ENCODE results near the gene STK39. TPM values are rescaled to one million over a fixed set of nuclear protein-coding genes. Genes with fewer than 3 reads are reported as not detected.

Gene STK39
- total RNA-seq, 2 experiments from 2014 or later, result 7.9 to 9.5 TPM

DNA sequence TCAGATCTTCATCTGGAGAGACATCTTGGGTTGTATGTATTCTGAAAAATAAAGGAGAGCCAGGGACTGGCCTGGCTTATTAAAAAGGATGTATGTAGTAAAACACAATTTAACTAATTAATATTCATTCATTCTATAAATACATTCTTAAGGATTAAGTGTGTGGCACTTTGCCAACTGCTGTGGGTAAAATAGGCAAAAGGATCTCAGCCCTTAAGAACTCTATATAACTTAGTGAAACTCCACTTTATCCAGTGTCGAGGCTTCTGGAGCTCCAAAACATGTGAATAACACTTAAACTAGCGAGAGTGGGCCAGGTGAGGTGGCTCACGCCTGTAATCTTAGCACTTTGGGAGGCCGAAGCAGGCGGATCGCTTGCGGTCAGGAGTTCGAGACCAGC is 7.7 kb upstream of the STK39 start:
- Histone ChIP-seq H3K36me3 (ENCODE audit: insufficient read depth, low read length) (no peaks in the 10 kb centered on the region), H3K4me1 (ENCODE audit: insufficient read depth, low read length) (no peaks in the 10 kb centered on the region), H3K9me3 (ENCODE audit: control insufficient read depth in 1 of 2, insufficient read depth in 1 of 2, low read length in 2 of 2) (peaks cover 0 to 6% of the 10 kb centered on the region in 2 experiments), H3K4me3 (ENCODE audit: low read length) (no peak overlapping the region), H3K27me3 (ENCODE audit: control insufficient read depth in 1 of 2, insufficient read depth in 2 of 2, low read length in 2 of 2) (no peaks in the 10 kb centered on the region), H3K27ac (ENCODE audit: low read depth in 1 of 2, low read length in 2 of 2) (no peak overlapping the region)
- intact Hi-C loops (cut with DNase I, micrococcal nuclease), result no loop called here
- H3K4me3 Mint-ChIP-seq, result no peak overlapping the region
- peaks cover 6% of the 10 kb centered on the region for H3K36me3 Mint-ChIP-seq (ENCODE audit: low read depth)
- ChIA-PET CTCF (no interaction called here), POLR2A (no interaction called here)
- no peak for TF ChIP-seq CTCF (IDR thresholded peaks at IDR 0.05)
- ATAC-seq (ENCODE audit: poor library complexity), result no peak
- no peak for DNase-seq
- peaks cover 9% of the 10 kb centered on the region for H3K9me3 Mint-ChIP-seq
- no peaks in the 10 kb centered on the region for H3K27me3 Mint-ChIP-seq
- no peak overlapping the region for H3K27ac Mint-ChIP-seq
- no peaks in the 10 kb centered on the region for H3K4me1 Mint-ChIP-seq (ENCODE audit: low read depth)

- Histone ChIP-seq H3K9me3 (ENCODE audit: control insufficient read depth in 1 of 2, insufficient read depth in 1 of 2, low read length in 2 of 2) (peaks cover 0 to under 1% of the 10 kb centered on the region in 2 experiments), H3K36me3 (ENCODE audit: insufficient read depth, low read length) (no peaks in the 10 kb centered on the region), H3K4me3 (ENCODE audit: low read length) (no peak overlapping the region), H3K4me1 (ENCODE audit: insufficient read depth, low read length) (no peaks in the 10 kb centered on the region), H3K27ac (ENCODE audit: low read depth in 1 of 2, low read length in 2 of 2) (no peak overlapping the region), H3K27me3 (ENCODE audit: control insufficient read depth in 1 of 2, insufficient read depth in 2 of 2, low read length in 2 of 2) (no peaks in the 10 kb centered on the region)
- ChIA-PET CTCF (no interaction called here), POLR2A (no interaction called here)
- intact Hi-C loops (cut with DNase I, micrococcal nuclease), result no loop called here
- H3K27me3 Mint-ChIP-seq, result no peaks in the 10 kb centered on the region
- DNase-seq (no peak), ATAC-seq (ENCODE audit: poor library complexity) (no peak)
- TF ChIP-seq CTCF (IDR thresholded peaks at IDR 0.05), result no peak
- no peak overlapping the region for H3K4me3 Mint-ChIP-seq
- H3K9me3 Mint-ChIP-seq, result peaks cover 8% of the 10 kb centered on the region
- no peaks in the 10 kb centered on the region for H3K4me1 Mint-ChIP-seq (ENCODE audit: low read depth)
- no peak overlapping the region for H3K27ac Mint-ChIP-seq
- peaks cover 6% of the 10 kb centered on the region for H3K36me3 Mint-ChIP-seq (ENCODE audit: low read depth)
Observed at GRCh38 chr2:168254158-168254935, 7.0 kb upstream of the STK39 start.

- Histone ChIP-seq H3K36me3 (ENCODE audit: insufficient read depth, low read length) (no peaks in the 10 kb centered on the region), H3K4me3 (ENCODE audit: low read length) (no peak overlapping the region), H3K9me3 (ENCODE audit: control insufficient read depth in 1 of 2, insufficient read depth in 1 of 2, low read length in 2 of 2) (no peaks in the 10 kb centered on the region), H3K27ac (ENCODE audit: low read depth in 1 of 2, low read length in 2 of 2) (no peak overlapping the region), H3K4me1 (ENCODE audit: insufficient read depth, low read length) (peaks cover under 1% of the 10 kb centered on the region), H3K27me3 (ENCODE audit: control insufficient read depth in 1 of 2, insufficient read depth in 2 of 2, low read length in 2 of 2) (no peaks in the 10 kb centered on the region)
- Mint-ChIP-seq H3K4me3 (no peak overlapping the region), H3K36me3 (ENCODE audit: low read depth) (peaks cover 1% of the 10 kb centered on the region), H3K9me3 (no peaks in the 10 kb centered on the region), H3K4me1 (ENCODE audit: low read depth) (peaks cover 2% of the 10 kb centered on the region), H3K27me3 (no peaks in the 10 kb centered on the region), H3K27ac (no peak overlapping the region)
- no peak for TF ChIP-seq CTCF (IDR thresholded peaks at IDR 0.05)
- POLR2A ChIA-PET, result no interaction called here
- intact Hi-C loops (cut with DNase I, micrococcal nuclease), result no loop called here
- ATAC-seq (ENCODE audit: poor library complexity) (no peak), DNase-seq (peak in 1 of 14 experiments; percentile 20)
- CTCF ChIA-PET, result no interaction called here
Observed at GRCh38 chr2:168253379-168253778, 6.0 kb upstream of the STK39 start.
